CD4-positive, CD25-positive, alpha-beta regulatory T cell (primary cell): ENCODE data around the gene IRX5. TPM values are rescaled to one million over a fixed set of nuclear protein-coding genes. Genes with fewer than 3 reads are reported as not detected.
A peak's percentile ranks its signal among the peaks of the same experiment; 100 is the strongest.

ENCODE experiments used
- ATAC-seq, 2 donors: fragments of 150-1000 bp; cut with Tn5 transposase; one replicate each; pipeline ENCODE4 v1.10.0; 2021; ENCODE audit warnings: low read depth in 2 of 2, moderate number of reproducible peaks in 2 of 2, moderate library complexity in 1 of 2
- DNase-seq, 3 donors: peaks; one replicate each; pipeline versions ENCODE4 v3.0.0 to v3.0.0-alpha.2; 2012 to 2022; ENCODE audit warnings: mixed read lengths in 1 of 3
- H3K27ac ChIP-seq: one replicate; pipeline ENCODE4 v1.7.0; 2013; ENCODE audit warnings: mild to moderate bottlenecking, low read length; ENCODE audit not compliant: insufficient read depth, poor library complexity, severe bottlenecking
- H3K27me3 ChIP-seq: one replicate; pipeline ENCODE4 v1.7.0; 2013; ENCODE audit warnings: low read length; ENCODE audit not compliant: control insufficient read depth, insufficient read depth
- H3K36me3 ChIP-seq: one replicate; pipeline ENCODE4 v1.7.0; 2013; ENCODE audit warnings: mild to moderate bottlenecking, low read length, moderate library complexity; ENCODE audit not compliant: control insufficient read depth, insufficient read depth
- H3K4me1 ChIP-seq: 2 replicates; pipeline ENCODE4 v1.7.0; 2013; ENCODE audit warnings: mild to moderate bottlenecking, low read length; ENCODE audit not compliant: insufficient read depth, control insufficient read depth, poor library complexity, severe bottlenecking
- H3K4me3 ChIP-seq: one replicate; pipeline ENCODE4 v1.7.0; 2013; ENCODE audit warnings: low read depth, mild to moderate bottlenecking, low read length, moderate library complexity
- H3K9me3 ChIP-seq, 2 experiments: 1 replicate in 1 of 2; 2 replicates in 1 of 2; pipeline ENCODE4 v1.7.0; 2013; ENCODE audit warnings: low read length in 2 of 2, mild to moderate bottlenecking in 1 of 2, moderate library complexity in 1 of 2; ENCODE audit not compliant: control insufficient read depth in 2 of 2
- H3K27ac Mint-ChIP-seq, 3 donors: one replicate each; pipeline ENCODE4 v1.8.0; 2020 to 2022; ENCODE audit warnings: mild to moderate bottlenecking in 3 of 3, mixed read lengths in 3 of 3, moderate library complexity in 2 of 3
- H3K27me3 Mint-ChIP-seq: one replicate; pipeline ENCODE4 v1.8.0; 2022; ENCODE audit warnings: mild to moderate bottlenecking, mixed read lengths
- H3K36me3 Mint-ChIP-seq: one replicate; pipeline ENCODE4 v1.8.0; 2020; ENCODE audit warnings: mixed read lengths
- H3K4me1 Mint-ChIP-seq, 4 donors: one replicate each; pipeline ENCODE4 v1.8.0; 2020 to 2022; ENCODE audit warnings: mixed read lengths in 4 of 4, mild to moderate bottlenecking in 1 of 4
- H3K4me3 Mint-ChIP-seq, 4 donors: one replicate each; pipeline ENCODE4 v1.8.0; 2020 to 2022; ENCODE audit warnings: mild to moderate bottlenecking in 4 of 4, mixed read lengths in 4 of 4, moderate library complexity in 3 of 4
- H3K9me3 Mint-ChIP-seq, 7 donors: one replicate each; pipeline ENCODE4 v1.8.0; 2020 to 2022; ENCODE audit warnings: mixed read lengths in 7 of 7, mild to moderate bottlenecking in 3 of 7, moderate library complexity in 2 of 7
- polyA plus RNA-seq, 4 donors: library from polyadenylated mRNA; unstranded; fragments of 300-500 nt; fragmentation: Illumina TruSeq; gene quantifications; one replicate each; pipeline ENCODE4 v1.2.3, GENCODE V29; 2021
- total RNA-seq: library from RNA; stranded (reverse); gene quantifications from one replicate; pipeline ENCODE4 v1.2.3, GENCODE V29; 2022

The IRX5 gene
- total and polyA plus RNA-seq, 5 donors from 2014 or later, result 0.15 TPM; not detected in 4

- H3K27ac ChIP-seq, result no peak overlapping the region
- Mint-ChIP-seq H3K27me3 (peaks cover 82% of the 10 kb centered on the region), H3K9me3 (peaks cover 0 to 18% (median 1%) of the 10 kb centered on the region in 7 donors), H3K27ac (no peak overlapping the region), H3K4me3 (peak overlapping the region; percentile 57 to 84 (median 68)), H3K36me3 (no peaks in the 10 kb centered on the region), H3K4me1 (peaks cover 5 to 42% (median 18%) of the 10 kb centered on the region in 4 donors)
- ATAC-seq (no peak), DNase-seq (peak in 1 of 3 donors; percentile 24)
- H3K4me1 ChIP-seq, result peaks cover 40% of the 10 kb centered on the region
- peaks cover 32% of the 10 kb centered on the region for H3K27me3 ChIP-seq
- no peaks in the 10 kb centered on the region for H3K36me3 ChIP-seq
- H3K9me3 ChIP-seq, result peaks cover 2 to 4% of the 10 kb centered on the region in 2 experiments
- H3K4me3 ChIP-seq, result no peak overlapping the region
Observed at GRCh38 chr16:54931120-54932014, 702 bp downstream of the IRX5 start.

- H3K27ac Mint-ChIP-seq, result no peak overlapping the region
- Histone ChIP-seq H3K27me3 (peaks cover 28% of the 10 kb centered on the region), H3K4me3 (no peak overlapping the region), H3K27ac (no peak overlapping the region), H3K9me3 (peaks cover 1 to 3% of the 10 kb centered on the region in 2 experiments), H3K36me3 (no peaks in the 10 kb centered on the region), H3K4me1 (peaks cover 48% of the 10 kb centered on the region)
- H3K4me3 Mint-ChIP-seq, result peak overlapping the region in 3 of 4 donors; percentile 57 to 84 (median 73)
- H3K36me3 Mint-ChIP-seq, result no peaks in the 10 kb centered on the region
- H3K27me3 Mint-ChIP-seq, result peaks cover 82% of the 10 kb centered on the region
- ATAC-seq, result no peak
- DNase-seq, result no peak
- peaks cover 0 to 21% (median 0%) of the 10 kb centered on the region in 7 donors for H3K9me3 Mint-ChIP-seq
- H3K4me1 Mint-ChIP-seq, result peaks cover 5 to 47% (median 17%) of the 10 kb centered on the region in 4 donors
Observed at GRCh38 chr16:54932021-54932660, 1.5 kb downstream of the IRX5 start.

GRCh38 chr16:54932737-54933254 is 2.1 kb downstream of the IRX5 start:
- Histone ChIP-seq H3K4me1 (peaks cover 51% of the 10 kb centered on the region), H3K27me3 (peaks cover 22% of the 10 kb centered on the region), H3K27ac (no peak overlapping the region), H3K9me3 (no peaks in the 10 kb centered on the region), H3K36me3 (no peaks in the 10 kb centered on the region), H3K4me3 (no peak overlapping the region)
- DNase-seq (no peak), ATAC-seq (no peak)
- H3K9me3 Mint-ChIP-seq, result peaks cover 0 to 15% (median 0%) of the 10 kb centered on the region in 7 donors
- H3K36me3 Mint-ChIP-seq, result no peaks in the 10 kb centered on the region
- no peak overlapping the region for H3K27ac Mint-ChIP-seq
- peaks cover 82% of the 10 kb centered on the region for H3K27me3 Mint-ChIP-seq
- H3K4me1 Mint-ChIP-seq, result peaks cover 5 to 45% (median 13%) of the 10 kb centered on the region in 4 donors
- peak overlapping the region; percentile 36 to 61 (median 48) for H3K4me3 Mint-ChIP-seq

GRCh38 chr16:54933281-54934011 is 2.8 kb downstream of the IRX5 start:
- peak overlapping the region; percentile 20 to 61 (median 52) for H3K4me3 Mint-ChIP-seq
- peaks cover 5 to 44% (median 10%) of the 10 kb centered on the region in 4 donors for H3K4me1 Mint-ChIP-seq
- DNase-seq (no peak), ATAC-seq (no peak)
- Histone ChIP-seq H3K4me3 (no peak overlapping the region), H3K4me1 (peaks cover 55% of the 10 kb centered on the region), H3K27me3 (peaks cover 19% of the 10 kb centered on the region), H3K27ac (no peak overlapping the region), H3K36me3 (no peaks in the 10 kb centered on the region), H3K9me3 (no peaks in the 10 kb centered on the region)
- no peaks in the 10 kb centered on the region for H3K36me3 Mint-ChIP-seq
- H3K27ac Mint-ChIP-seq, result peak overlapping the region in 1 of 3 donors; percentile 14
- H3K27me3 Mint-ChIP-seq, result peaks cover 80% of the 10 kb centered on the region
- peaks cover 0 to 11% (median 0%) of the 10 kb centered on the region in 7 donors for H3K9me3 Mint-ChIP-seq

GRCh38 chr16:54934481-54935265 is 4.0 kb downstream of the IRX5 start:
- H3K4me3 Mint-ChIP-seq, result peak overlapping the region in 3 of 4 donors; percentile 23 to 47 (median 33)
- H3K27ac Mint-ChIP-seq, result no peak overlapping the region
- Histone ChIP-seq H3K36me3 (no peaks in the 10 kb centered on the region), H3K4me3 (no peak overlapping the region), H3K4me1 (peaks cover 47% of the 10 kb centered on the region), H3K9me3 (no peaks in the 10 kb centered on the region), H3K27me3 (peaks cover 21% of the 10 kb centered on the region), H3K27ac (no peak overlapping the region)
- H3K36me3 Mint-ChIP-seq, result no peaks in the 10 kb centered on the region
- H3K4me1 Mint-ChIP-seq, result peaks cover 2 to 37% (median 3%) of the 10 kb centered on the region in 4 donors
- ATAC-seq (no peak), DNase-seq (no peak)
- peaks cover 0 to 10% (median 0%) of the 10 kb centered on the region in 7 donors for H3K9me3 Mint-ChIP-seq
- H3K27me3 Mint-ChIP-seq, result peaks cover 83% of the 10 kb centered on the region

GRCh38 chr16:54935266-54935968 is 4.8 kb downstream of the IRX5 start:
- peaks cover 0 to 9% (median 0%) of the 10 kb centered on the region in 7 donors for H3K9me3 Mint-ChIP-seq
- Histone ChIP-seq H3K4me1 (peaks cover 40% of the 10 kb centered on the region), H3K27me3 (peaks cover 24% of the 10 kb centered on the region), H3K36me3 (no peaks in the 10 kb centered on the region), H3K9me3 (no peaks in the 10 kb centered on the region), H3K4me3 (no peak overlapping the region), H3K27ac (no peak overlapping the region)
- peaks cover 83% of the 10 kb centered on the region for H3K27me3 Mint-ChIP-seq
- H3K27ac Mint-ChIP-seq, result no peak overlapping the region
- no peak for ATAC-seq
- H3K36me3 Mint-ChIP-seq, result no peaks in the 10 kb centered on the region
- no peak for DNase-seq
- H3K4me1 Mint-ChIP-seq, result peaks cover 0 to 30% (median 1%) of the 10 kb centered on the region in 4 donors
- H3K4me3 Mint-ChIP-seq, result peak overlapping the region in 3 of 4 donors; percentile 33 to 54 (median 47)
